GM23338 (cell line): ENCODE data around the gene SPRING1. TPM values are rescaled to one million over a fixed set of nuclear protein-coding genes. Genes with fewer than 3 reads are reported as not detected.
A peak's percentile ranks its signal among the peaks of the same experiment; 100 is the strongest.

ENCODE experiments used
- ATAC-seq: fragments of 200-7000 bp; cut with Tn5 transposase; 3 replicates; pipeline ENCODE4 v1.9.1; 2020
- DNase-seq: peaks from one replicate; pipeline ENCODE4 v3.0.0-alpha.2; 2015; ENCODE audit warnings: low spot score
- H2AFZ ChIP-seq: fragments of 200-600 bp; sonication (generic); 2 replicates; pipeline ENCODE4 v1.8.0; 2016; ENCODE audit warnings: antibody characterized with exemption, mild to moderate bottlenecking, moderate library complexity
- H3F3A ChIP-seq: fragments of 200-600 bp; sonication (generic); replicated peaks from 2 replicates; pipeline ENCODE4 v1.8.0; 2017; ENCODE audit warnings: antibody characterized with exemption, mixed run types, low read depth
- H3K27ac ChIP-seq: fragments of 200-600 bp; sonication (generic); 2 replicates; pipeline ENCODE4 v1.6.1; 2016; ENCODE audit warnings: low read depth
- H3K27me3 ChIP-seq: fragments of 200-600 bp; sonication (generic); 2 replicates; pipeline ENCODE4 v1.8.0; 2016; ENCODE audit warnings: mild to moderate bottlenecking, mixed run types, moderate library complexity; ENCODE audit not compliant: insufficient read depth
- H3K36me3 ChIP-seq: fragments of 200-600 bp; sonication (generic); 2 replicates; pipeline ENCODE4 v1.8.0; 2016; ENCODE audit warnings: mild to moderate bottlenecking; ENCODE audit not compliant: insufficient read depth
- H3K4me1 ChIP-seq: fragments of 200-600 bp; sonication (generic); 2 replicates; pipeline ENCODE4 v1.8.0; 2016; ENCODE audit warnings: mild to moderate bottlenecking, moderate library complexity; ENCODE audit not compliant: insufficient read depth
- H3K4me2 ChIP-seq: fragments of 200-600 bp; sonication (generic); 2 replicates; pipeline ENCODE4 v1.7.1; 2017; ENCODE audit warnings: mixed run types
- H3K4me3 ChIP-seq: fragments of 200-600 bp; sonication (generic); 2 replicates; pipeline ENCODE4 v1.6.1; 2016; ENCODE audit warnings: mixed run types
- H3K79me2 ChIP-seq: fragments of 200-600 bp; sonication (generic); replicated peaks from 2 replicates; pipeline ENCODE4 v1.8.0; 2017; ENCODE audit warnings: mild to moderate bottlenecking; ENCODE audit not compliant: insufficient read depth
- H3K9me2 ChIP-seq: fragments of 200-600 bp; sonication (generic); 2 replicates; pipeline ENCODE4 v1.8.0; 2017; ENCODE audit not compliant: insufficient read depth
- H4K20me1 ChIP-seq: fragments of 200-600 bp; sonication (generic); replicated peaks from 2 replicates; pipeline ENCODE4 v1.8.0; 2017; ENCODE audit warnings: mild to moderate bottlenecking; ENCODE audit not compliant: insufficient read depth
- H3K27ac Mint-ChIP-seq: 2 replicates; pipeline ENCODE4 v1.8.0; 2020; ENCODE audit warnings: inconsistent platforms, mild to moderate bottlenecking, moderate library complexity, mixed read lengths
- H3K27me3 Mint-ChIP-seq: 3 replicates; pipeline ENCODE4 v1.8.0; 2022; ENCODE audit warnings: low read depth, mild to moderate bottlenecking, moderate library complexity, mixed read lengths, inconsistent platforms; ENCODE audit not compliant: insufficient read depth, poor library complexity
- H3K36me3 Mint-ChIP-seq: 3 replicates; pipeline ENCODE4 v1.8.0; 2021; ENCODE audit warnings: low read depth, mild to moderate bottlenecking, inconsistent platforms, moderate library complexity, mixed read lengths
- H3K4me1 Mint-ChIP-seq: 3 replicates; pipeline ENCODE4 v1.8.0; 2020; ENCODE audit warnings: mild to moderate bottlenecking, inconsistent platforms, mixed read lengths
- H3K4me3 Mint-ChIP-seq: 3 replicates; pipeline ENCODE4 v1.8.0; 2021; ENCODE audit warnings: moderate library complexity, mild to moderate bottlenecking, inconsistent platforms, mixed read lengths
- H3K9me3 Mint-ChIP-seq: 3 replicates; pipeline ENCODE4 v1.8.0; 2020; ENCODE audit warnings: moderate library complexity, mild to moderate bottlenecking, inconsistent platforms, mixed read lengths
- CTCF ChIP-seq, 2 experiments: fragments of 200-600 bp in 1 of 2; sonication (generic) in 1 of 2; conservative IDR thresholded peaks; 2 replicates each; pipeline versions ENCODE4 v1.5.1 to v1.6.1; 2016 to 2017; ENCODE audit warnings: antibody characterized with exemption in 2 of 2, low read depth in 2 of 2, mild to moderate bottlenecking in 2 of 2, moderate library complexity in 1 of 2
- JUNB ChIP-seq: IDR thresholded peaks from one replicate; pipeline ENCODE4 v1.6.1; 2016; ENCODE audit warnings: antibody characterized with exemption; ENCODE audit not compliant: unreplicated experiment
- NANOG ChIP-seq: IDR thresholded peaks from 2 replicates; pipeline ENCODE4 v1.6.1; 2016; ENCODE audit warnings: antibody characterized with exemption, borderline replicate concordance
- STAT1 ChIP-seq: IDR thresholded peaks from one replicate; pipeline ENCODE4 v1.6.1; 2016; ENCODE audit warnings: antibody characterized with exemption; ENCODE audit not compliant: unreplicated experiment
- ZNF114 ChIP-seq: fragments of 250-450 bp; sonication (Bioruptor Pico); IDR thresholded peaks from 2 replicates; pipeline ENCODE4 v1.5.0; 2020; ENCODE audit warnings: mild to moderate bottlenecking, moderate library complexity
- ZNF331 ChIP-seq: fragments of 250-450 bp; sonication (Bioruptor Pico); IDR thresholded peaks from 2 replicates; pipeline ENCODE4 v1.5.0; 2020; ENCODE audit warnings: low read depth, mild to moderate bottlenecking, moderate library complexity
- polyA plus RNA-seq: library from polyadenylated mRNA; unstranded; fragments of >200 nt; fragmentation: Nextera tagmentation; extraction: Ambion mirVana; gene quantifications from 2 replicates; pipeline ENCODE4 v1.2.1, GENCODE V29; 2016
- total RNA-seq: library from RNA; depleted of rRNA; stranded (reverse); fragments of >200 nt; shearing (Covaris generic); gene quantifications from 2 replicates; pipeline ENCODE4 v1.2.3, GENCODE V29; 2014

SPRING1 gene
- total and polyA plus RNA-seq, 2 experiments from 2014 or later = 8.2 to 57.1 TPM

DNA sequence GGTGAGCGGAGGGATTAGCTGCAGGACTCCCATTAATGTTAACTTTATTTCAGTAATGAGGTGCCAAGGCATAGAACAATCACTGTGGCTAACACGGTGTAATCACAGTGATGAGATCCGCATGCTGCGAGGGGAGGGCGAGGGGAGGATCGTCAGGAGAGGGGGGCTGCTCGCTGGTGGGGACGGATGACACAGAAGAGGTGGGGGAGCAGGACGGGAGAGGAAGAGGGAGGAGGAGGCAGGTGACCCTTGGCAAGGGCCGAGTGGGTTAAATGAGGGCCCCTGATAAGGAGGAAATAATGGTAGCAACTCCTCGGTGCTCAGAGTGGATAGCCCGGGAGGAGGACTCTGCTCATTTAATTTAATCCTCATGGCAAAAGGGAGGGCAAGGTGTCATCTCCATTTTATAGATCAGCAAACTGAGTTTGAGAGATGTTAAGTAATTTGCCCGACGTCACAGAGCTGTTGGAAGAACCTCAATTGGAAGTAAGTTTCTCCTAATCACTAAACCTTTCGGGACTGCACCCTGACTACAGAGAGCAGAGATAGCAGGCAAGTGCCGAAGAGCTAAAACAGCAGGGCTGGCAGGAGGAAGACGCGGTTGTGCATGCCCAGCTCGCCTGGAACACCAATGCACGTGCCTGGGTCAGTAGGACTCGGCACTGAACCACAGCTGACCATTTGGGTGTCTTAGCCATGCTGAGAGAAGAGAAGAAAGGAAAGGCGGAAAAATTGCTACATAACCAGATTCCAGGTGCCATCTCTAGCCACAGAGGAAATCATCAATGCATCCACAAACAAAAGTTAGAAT is 43.0 kb downstream of the SPRING1 start (continued):
- TF ChIP-seq CTCF (conservative IDR thresholded peaks at IDR 0.05; ENCODE audit: low read depth in 2 of 2) = no peak
- no peak for TF ChIP-seq ZNF331 (CRISPR knock-in tag)

DNA sequence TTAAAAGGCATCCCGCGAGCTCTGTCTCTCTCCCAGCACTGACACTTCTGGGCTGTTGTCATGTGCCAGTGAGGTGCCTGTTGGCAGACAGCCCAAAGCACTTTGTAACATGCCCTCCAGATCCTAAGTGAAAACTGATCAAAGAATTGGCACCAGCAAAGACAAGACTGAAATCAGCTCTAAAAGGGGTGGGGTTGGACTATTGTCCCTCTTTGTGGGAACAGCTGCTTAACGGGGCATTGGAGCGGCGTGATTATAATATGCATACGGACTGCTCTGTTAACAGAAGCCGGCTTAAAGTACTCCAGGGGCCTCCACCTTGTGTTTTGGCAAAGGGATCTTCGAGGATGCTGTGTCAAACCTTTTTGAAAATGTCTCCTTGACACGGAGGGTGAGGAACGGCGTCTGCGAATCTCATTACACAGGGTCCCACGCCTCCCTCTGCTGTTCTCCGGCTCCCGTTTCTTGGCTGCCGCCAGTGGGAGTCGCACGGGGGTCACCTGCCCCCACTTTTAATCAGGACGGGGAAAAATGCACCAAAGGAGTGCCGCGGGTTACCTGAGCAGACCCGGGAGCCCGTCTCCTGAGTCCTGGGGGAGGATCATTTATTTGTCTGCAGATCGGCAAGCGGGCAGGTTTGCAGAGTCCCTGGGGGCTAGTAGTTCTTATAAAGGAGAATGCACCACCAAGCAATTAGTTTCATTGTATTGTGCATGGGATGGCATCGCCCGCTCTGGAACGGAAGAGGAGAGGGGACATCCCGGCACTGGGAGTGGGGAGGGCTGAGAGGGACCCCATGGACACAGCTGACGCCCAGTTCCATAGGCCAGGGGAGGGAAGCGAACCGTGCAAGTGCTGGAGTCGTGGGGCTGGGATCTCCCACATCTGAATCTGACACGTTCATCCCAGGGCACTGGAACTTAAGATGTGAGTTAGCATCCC is 44.3 kb downstream of the SPRING1 start:
- H3K27ac Mint-ChIP-seq = no peak overlapping the region
- Histone ChIP-seq H3F3A (no peaks in the 10 kb centered on the region), H3K27ac (no peak overlapping the region), H3K79me2 (no peaks in the 10 kb centered on the region), H2AFZ (peak overlapping the region; percentile 97), H3K4me2 (peak overlapping the region; percentile 82), H3K36me3 (no peaks in the 10 kb centered on the region), H3K9me2 (no peaks in the 10 kb centered on the region), H3K4me3 (peak overlapping the region; percentile 59), H3K27me3 (peaks cover 10% of the 10 kb centered on the region), H3K4me1 (peaks cover 20% of the 10 kb centered on the region), H4K20me1 (no peaks in the 10 kb centered on the region)
- TF ChIP-seq CTCF (conservative IDR thresholded peaks at IDR 0.05; ENCODE audit: low read depth in 2 of 2) (peak in 1 of 2 experiments; percentile 20; a peak in 1 of 4 replicates), ZNF114 (CRISPR knock-in tag) (no peak)
- H3K9me3 Mint-ChIP-seq = peaks cover 4% of the 10 kb centered on the region; the same call in 1 of the 3 replicates
- DNase-seq (peak; percentile 43), ATAC-seq (peak; percentile 42)
- H3K4me1 Mint-ChIP-seq = peaks cover 26% of the 10 kb centered on the region
- peaks cover 23% of the 10 kb centered on the region for H3K27me3 Mint-ChIP-seq
- peak overlapping the region; percentile 68 for H3K4me3 Mint-ChIP-seq
- no peaks in the 10 kb centered on the region for H3K36me3 Mint-ChIP-seq

DNA sequence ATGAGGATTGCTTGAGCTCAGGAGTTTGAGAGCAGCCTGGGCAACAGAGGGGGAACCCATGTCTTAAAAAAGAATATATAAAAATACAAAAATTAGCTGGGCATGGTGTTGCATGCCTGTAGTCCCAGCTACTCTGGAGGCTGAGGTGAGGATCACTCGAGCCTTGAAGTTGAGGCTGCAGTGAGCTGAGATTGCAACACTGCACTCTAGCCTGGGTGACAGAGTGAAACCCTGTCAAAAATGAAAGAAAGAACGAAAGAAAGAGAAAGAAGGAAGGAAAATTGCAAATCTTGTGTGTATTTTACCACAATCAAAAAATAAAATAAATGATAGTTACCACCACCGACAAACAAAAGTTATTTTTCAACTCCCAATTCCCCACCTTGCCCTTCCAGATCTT is 45.3 kb downstream of the SPRING1 start:
- Histone ChIP-seq H3K79me2 (no peaks in the 10 kb centered on the region), H3F3A (no peaks in the 10 kb centered on the region), H3K27me3 (peaks cover 10% of the 10 kb centered on the region), H4K20me1 (no peaks in the 10 kb centered on the region), H3K27ac (no peak overlapping the region), H3K4me1 (peaks cover 20% of the 10 kb centered on the region), H3K4me2 (no peak overlapping the region), H3K4me3 (no peak overlapping the region), H3K9me2 (no peaks in the 10 kb centered on the region), H3K36me3 (no peaks in the 10 kb centered on the region), H2AFZ (no peak overlapping the region; the same call in 1 of the 2 replicates)
- Mint-ChIP-seq H3K36me3 (no peaks in the 10 kb centered on the region), H3K9me3 (peaks cover 4% of the 10 kb centered on the region; the same call in 1 of the 3 replicates), H3K4me3 (no peak overlapping the region), H3K27ac (no peak overlapping the region), H3K4me1 (peaks cover 26% of the 10 kb centered on the region), H3K27me3 (peaks cover 23% of the 10 kb centered on the region)
- no peak for DNase-seq
- ATAC-seq = no peak
- TF ChIP-seq JUNB = no peak
- TF ChIP-seq STAT1 = no peak
- TF ChIP-seq CTCF (conservative IDR thresholded peaks at IDR 0.05; ENCODE audit: low read depth in 2 of 2) = no peak
- no peak for TF ChIP-seq NANOG
